Measurements from ENCODE around the gene GP9.
A peak's percentile ranks its signal among the peaks of the same experiment; 100 is the strongest.
"Not testable (repeated sequence)": the region's sequence is repeated elsewhere in the genome, so short reads cannot be mapped to it uniquely, and the experiment has no call there.

GP9 gene

DNA sequence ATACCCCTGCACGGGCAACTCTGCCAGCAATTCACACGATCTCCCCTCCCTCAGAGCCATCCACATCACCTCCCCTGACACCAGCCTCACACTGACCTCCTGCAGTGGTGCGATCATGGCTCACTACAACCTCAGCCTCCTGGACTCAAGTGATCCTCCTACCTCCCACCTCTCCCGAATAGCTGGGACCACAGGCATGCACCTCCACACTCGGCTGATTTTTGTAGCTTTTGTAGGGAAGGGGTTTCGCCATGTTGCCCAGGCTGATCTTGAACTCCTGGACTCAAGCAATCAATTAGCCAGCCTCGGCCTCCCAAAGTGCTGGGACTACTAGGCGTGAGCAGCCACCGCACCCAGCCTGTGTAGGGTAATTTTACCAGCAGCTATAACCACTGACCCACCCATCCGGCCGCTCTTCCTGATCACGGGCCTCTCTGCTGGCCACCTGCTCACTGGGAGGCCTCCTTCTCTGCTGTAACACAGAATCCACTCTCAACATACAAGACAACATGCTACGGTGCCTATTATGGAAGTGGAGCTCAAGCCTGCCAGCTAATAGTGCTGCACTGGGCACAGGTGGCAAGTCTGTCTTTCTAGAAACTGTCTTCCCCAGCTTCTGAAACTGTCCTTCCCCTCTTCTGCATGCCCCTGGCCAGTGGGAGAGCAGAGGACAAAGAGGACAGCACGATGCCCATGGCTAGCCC is 4.6 kb downstream of the GP9 start:
- no peak for DNase-seq (ENCODE audit: low read depth)
- H3K4me3 ChIP-seq (ENCODE audit: low read depth, low read length) = no peak overlapping the region

DNA sequence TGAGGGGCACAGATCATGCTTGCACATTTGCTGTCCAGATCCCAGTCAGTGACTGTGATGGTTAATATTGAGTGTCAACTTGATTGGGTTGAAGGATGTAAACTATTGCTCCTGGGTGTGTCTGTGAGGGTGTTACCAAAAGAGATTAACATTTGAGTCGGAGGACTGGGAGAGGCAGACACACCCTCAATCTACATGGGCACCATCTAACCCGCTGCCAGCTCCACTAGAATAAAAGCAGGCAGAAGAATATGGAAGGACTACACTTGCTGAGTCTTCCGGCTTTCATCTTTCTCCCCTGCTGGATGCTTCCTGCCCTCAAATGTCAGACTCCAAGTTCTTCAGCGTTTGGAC is 5.1 kb downstream of the GP9 start:
- DNase-seq (ENCODE audit: low read depth) = no peak

DNA sequence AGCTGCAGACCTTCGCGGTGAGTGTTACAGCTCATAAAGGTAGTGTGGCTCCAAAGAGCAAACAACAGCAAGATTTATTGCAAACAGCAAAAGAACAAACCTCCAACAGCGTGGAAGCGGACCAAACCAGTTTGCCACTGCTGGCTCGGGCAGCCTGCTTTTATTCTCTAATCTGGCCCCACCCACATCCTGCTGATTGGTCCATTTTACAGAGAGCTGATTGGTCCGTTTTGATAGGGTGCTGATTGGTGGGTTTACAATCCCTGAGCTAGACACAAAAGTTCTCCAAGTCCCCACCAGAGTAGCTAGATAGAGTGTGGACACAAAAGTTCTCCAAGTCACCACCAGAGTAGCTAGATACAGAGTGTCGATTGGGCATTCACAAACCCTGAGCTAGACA is 7.1 kb downstream of the GP9 start:
- not testable (repeated sequence) for H3K4me3 ChIP-seq (ENCODE audit: low read depth, low read length); DNase-seq (ENCODE audit: low read depth)

More for the DNA sequence above, 5.1 kb downstream of the GP9 start:
- no peak overlapping the region for H3K4me3 ChIP-seq (ENCODE audit: low read depth, low read length)

DNA sequence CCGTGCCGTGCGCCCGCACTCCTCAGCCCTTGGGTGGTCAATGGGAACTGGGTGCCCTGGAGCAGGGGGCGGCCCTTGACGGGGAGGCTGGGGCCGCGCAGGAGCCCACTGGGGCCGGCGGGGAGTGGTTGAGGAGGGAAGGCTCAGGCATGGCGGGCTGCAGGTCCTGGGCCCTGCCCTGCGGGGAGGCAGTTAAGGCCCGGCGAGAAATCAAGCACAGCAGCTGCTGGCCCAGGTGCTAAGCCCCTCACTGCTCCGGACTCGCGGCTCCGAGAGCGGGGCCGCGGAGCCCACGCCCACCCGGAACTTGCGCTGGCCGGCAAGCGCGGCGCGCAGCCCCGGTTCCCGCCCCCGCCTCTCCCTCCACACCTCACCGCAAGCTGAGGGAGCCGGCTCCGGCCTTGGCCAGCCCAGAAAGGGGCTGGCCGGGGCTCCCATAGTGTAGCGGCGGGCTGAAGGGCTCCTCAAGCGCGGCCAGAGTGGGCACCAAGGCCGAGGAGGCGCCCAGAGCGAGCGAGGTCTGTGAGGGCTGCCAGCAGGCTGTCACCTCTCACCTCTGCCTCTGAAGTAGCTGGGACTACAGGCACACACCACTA is 7.8 kb downstream of the GP9 start:
- peak overlapping the region; percentile 41 for H3K4me3 ChIP-seq (ENCODE audit: low read depth, low read length)
- DNase-seq (ENCODE audit: low read depth) = no peak

DNA sequence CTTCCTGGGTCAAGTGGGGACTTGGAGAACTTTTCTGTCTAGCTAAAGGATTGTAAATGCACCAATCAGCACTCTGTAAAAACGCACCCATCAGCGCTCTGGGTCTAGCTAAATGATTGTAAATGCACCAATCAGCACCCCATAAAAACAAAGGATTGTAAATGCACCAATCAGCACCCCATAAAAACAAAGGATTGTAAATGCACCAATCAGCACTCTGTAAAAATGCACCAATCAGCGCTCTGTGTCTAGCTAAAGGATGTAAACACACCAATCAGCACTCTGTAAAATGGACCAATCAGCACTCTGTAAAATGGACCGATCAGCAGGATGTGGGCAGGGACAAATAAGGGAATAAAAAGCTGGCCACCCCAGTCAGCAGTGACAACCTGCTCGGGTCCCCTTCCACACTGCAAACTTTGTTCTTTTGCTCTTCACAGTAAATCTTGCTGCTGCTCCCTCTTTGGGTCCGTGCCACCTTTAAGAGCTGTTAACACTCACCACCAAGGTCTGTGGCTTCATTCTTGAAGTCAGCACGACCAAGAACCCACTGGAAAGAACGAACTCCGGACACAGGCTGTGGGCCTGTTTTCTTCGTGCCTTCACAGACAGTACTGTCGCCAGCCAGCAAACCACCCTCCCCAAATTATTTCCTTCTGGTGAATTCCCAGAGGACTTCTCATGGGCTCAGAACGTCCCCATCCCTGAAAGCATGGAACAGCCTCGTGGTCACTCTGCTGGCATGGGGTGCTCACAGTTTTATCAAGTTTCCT is 8.9 kb downstream of the GP9 start:
- not testable (repeated sequence) for H3K4me3 ChIP-seq (ENCODE audit: low read depth, low read length); DNase-seq (ENCODE audit: low read depth)

DNA sequence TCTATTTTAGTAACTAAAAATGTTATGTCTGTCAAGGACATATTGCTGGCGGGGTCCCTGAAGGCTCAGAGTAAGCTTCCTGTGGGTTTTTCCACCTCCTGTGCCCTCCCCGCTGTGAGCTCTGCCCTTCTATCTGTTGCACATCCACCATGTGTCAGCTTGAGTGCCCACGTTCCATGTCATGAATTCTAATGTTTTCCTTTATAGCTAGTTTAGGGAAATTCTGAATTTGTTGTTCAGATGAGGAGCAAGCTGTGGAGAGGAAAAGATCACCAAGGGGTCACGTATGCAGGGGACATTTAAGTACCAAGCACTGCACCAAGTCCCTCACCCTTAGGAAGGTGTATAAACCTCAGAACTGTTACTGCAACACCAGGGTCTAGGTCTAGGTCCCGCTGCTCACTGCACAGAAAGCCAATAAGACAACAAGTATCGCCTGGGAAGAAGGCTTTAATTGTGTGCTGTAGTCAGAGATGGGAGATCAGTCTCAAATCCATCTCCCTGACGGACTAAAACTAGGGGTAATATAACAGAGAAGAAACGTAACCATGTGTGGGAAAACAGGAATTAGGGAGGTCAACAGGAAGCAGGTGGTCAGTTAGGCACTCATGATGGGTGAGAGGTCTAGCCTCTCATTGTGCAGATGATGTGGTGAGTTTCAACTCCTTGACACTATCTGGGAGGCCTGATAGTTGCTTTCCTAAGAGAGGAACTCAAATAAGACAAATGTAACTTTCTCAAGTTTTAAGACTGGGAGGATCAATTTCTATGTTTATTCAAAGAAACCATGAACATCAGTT is 9.7 kb downstream of the GP9 start:
- DNase-seq (ENCODE audit: low read depth) = no peak
- no peak overlapping the region for H3K4me3 ChIP-seq (ENCODE audit: low read depth, low read length)

DNA sequence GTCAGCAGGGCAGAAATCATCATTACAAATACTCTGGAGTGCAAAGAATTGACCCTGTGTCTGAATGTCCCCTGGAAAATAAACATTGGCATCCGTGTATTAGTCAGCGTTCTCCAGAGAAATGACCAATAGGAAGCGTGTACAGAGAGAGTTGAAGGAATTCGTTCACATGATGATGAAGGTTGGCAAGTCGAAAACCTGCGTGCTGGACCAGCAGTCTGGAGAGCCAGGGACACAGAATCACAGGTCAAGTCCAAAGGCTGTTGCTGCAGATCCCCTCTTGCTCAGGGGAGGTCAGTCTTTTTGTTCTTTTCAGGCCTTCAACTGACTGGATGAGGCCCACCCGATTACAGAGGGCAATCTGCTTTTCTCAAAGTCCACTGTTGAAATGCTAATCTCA is 16.6 kb downstream of the GP9 start:
- DNase-seq (ENCODE audit: low read depth) = no peak
- H3K4me3 ChIP-seq (ENCODE audit: low read depth, low read length) = no peak overlapping the region

DNA sequence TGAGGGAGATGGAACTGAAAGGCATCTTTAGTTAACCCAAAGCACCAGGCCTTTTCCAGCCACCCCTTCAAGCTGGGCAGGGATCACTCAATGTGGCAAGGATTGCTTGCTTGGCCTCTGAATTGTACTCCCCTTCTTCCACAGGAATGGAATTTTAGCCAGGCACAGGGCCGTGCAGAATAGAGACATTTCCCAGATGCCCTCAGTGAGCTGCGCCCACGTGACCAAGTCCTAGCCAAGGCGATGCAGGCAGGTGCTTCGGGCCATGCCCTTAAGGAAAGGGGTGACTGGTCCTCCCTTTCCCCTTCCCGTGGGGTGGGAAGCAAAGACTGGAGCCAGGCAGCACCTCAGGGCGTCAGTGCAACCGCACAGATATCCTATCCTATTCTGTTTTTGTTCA is 17.9 kb downstream of the GP9 start:
- no peak overlapping the region for H3K4me3 ChIP-seq (ENCODE audit: low read depth, low read length)
- DNase-seq (ENCODE audit: low read depth) = no peak

DNA sequence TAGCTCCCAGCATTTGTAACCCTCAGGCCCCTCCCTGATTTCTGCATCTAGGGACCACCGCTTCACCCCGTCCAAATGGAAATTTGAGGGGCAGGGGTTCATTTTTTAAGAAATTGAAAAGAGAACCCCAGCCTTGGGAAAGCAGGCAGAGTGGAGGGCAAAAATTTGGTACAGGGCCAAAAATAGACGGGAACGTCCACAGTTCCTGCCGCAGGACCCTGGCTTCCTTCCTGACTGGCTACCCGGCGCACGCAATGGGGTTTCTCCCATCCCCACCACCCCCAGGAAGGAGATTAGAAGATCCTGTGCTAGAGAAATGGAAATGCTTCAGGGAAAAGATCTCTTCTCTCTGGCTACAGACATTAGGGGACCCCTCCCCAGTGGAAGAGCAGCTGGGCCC is 20.9 kb downstream of the GP9 start:
- no peak overlapping the region for H3K4me3 ChIP-seq (ENCODE audit: low read depth, low read length)
- DNase-seq (ENCODE audit: low read depth) = no peak

DNA sequence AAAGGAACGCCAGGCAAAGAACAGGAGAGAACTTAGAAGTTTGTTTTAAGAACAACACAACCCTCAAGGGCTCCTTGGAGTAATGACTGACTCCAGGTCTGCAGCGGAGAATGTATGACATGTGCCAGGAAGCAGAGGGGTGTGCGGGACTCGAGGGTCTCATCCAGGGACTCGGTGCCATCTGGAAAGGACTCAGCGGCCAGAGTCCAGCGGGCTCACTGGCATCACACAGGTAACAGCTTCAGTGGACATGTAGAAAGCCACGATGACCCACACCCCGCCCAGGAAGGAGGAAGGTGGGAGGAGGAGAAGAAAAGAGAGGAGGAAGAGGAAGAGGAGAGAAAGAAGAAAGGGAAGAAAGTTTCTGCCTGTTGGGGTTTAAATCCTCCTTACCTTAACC is 21.4 kb downstream of the GP9 start:
- DNase-seq (ENCODE audit: low read depth) = no peak
- H3K4me3 ChIP-seq (ENCODE audit: low read depth, low read length) = no peak overlapping the region

DNA sequence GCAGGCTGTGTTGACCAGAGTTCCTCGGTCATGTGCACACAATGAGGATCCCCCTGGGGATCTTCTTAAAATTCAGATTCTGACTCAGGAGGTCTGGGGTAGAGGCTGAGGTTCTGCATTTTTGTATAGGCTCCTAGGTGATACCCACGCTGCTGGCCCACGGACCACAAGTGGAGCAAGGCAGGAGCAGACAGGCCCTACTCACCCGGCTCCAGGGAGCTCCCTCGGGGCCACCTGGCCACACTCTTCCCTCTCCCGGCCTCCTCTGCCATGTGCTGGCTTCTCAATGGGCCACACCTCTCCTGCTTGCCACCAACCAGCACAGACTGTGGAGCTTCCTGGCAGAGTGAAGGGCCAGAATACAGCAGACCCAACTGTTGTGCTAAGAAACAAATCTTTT is 23.9 kb downstream of the GP9 start:
- no peak overlapping the region for H3K4me3 ChIP-seq (ENCODE audit: low read depth, low read length)
- no peak for DNase-seq (ENCODE audit: low read depth)

DNA sequence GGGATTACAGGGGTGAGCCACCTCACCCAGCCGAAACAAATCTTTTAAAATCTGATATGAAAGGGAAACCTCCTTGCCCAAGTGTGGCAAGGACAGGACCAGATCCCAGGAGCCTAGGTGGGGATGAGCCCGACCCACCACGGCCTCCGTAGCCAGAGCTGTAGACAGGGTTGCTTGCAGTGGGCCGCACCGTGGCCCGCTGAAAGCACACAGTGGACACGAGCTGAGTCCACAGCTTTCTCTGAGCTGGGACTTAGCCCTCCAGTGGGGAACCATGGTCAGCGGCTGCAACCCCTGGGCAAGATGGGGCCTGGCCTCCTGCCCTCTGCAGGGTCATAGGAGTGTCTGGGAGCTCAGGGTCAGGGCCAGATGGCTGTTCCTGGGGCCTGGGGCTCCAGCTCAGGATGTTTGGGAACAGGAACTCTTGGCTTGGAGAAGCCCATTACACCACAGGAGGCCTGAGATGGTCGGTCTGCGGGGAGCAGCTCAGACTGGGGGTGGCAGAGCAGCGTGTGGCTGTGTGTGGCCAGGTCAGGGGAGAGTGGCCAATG is 24.7 kb downstream of the GP9 start:
- H3K4me3 ChIP-seq (ENCODE audit: low read depth, low read length) = no peak overlapping the region
- DNase-seq (ENCODE audit: low read depth) = no peak

DNA sequence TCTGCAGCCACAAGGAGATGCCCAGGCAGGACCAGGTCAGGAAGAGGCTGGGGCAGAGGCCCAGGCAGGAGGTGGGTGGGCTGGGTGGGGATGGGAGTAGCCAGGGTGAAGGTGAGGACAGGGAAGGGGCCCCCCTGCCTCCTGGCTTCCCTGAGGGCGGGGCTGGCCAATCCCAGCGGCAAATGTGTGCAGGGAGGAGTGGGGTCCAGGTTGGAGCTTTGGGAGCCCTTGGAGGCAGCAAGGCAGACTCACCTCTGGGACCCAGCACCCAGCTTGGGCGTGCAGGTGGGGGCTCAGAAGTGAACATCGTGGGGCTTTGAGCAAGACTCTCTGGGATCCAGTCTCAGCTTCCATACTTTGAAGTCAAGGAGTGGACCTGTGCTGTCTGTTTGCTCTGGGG is 25.2 kb downstream of the GP9 start:
- no peak overlapping the region for H3K4me3 ChIP-seq (ENCODE audit: low read depth, low read length)
- DNase-seq (ENCODE audit: low read depth) = no peak

DNA sequence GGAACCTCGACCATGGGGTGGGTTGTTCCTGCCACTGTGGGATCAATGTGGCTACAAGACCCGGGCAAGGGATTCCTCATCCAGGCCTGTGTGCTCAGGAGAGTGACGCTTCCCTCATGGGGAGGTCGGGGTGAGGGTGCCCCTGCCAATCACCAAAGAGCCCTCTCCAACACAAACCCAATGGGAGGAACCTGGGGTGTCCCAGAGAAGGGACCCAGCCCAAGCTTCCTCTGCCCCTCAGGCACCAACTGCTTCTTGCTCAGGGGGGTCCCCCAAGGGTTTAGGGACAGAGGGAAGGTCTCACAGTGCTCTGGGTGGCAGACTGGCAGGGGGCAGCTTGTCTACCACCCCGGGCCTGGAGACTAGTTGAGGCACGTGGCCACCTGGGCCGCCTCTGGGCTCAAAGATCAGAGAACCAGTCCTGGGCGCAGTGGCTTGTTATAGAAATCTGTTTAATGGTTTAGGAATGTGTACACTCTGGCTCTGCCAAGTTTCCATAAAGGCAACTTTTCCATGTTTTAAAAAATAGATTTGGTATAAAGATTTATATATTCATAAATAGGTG is 26.6 kb downstream of the GP9 start:
- no peak overlapping the region for H3K4me3 ChIP-seq (ENCODE audit: low read depth, low read length)
- no peak for DNase-seq (ENCODE audit: low read depth)

DNA sequence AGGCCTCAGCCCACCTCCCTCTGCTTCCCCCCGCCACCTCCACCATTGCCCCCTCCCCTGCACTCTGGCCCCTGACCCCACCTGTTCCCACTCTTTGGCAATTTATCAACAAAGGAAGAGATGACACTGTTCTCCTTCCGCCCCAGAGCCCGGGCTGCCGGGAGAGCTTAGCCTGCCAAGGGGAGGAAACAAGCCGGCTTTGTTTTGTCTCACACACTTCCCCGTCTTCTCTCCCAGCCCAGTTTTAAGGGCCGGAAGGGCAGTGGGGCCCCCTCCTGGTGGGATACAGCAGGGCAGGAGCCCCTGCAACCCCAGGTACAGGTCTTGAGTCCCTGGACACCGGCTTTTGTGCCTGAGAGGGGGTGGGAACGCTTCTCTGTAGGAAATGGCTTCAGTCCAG is 27.3 kb downstream of the GP9 start:
- DNase-seq (ENCODE audit: low read depth); H3K4me3 ChIP-seq (ENCODE audit: low read depth, low read length): not testable (repeated sequence)

DNA sequence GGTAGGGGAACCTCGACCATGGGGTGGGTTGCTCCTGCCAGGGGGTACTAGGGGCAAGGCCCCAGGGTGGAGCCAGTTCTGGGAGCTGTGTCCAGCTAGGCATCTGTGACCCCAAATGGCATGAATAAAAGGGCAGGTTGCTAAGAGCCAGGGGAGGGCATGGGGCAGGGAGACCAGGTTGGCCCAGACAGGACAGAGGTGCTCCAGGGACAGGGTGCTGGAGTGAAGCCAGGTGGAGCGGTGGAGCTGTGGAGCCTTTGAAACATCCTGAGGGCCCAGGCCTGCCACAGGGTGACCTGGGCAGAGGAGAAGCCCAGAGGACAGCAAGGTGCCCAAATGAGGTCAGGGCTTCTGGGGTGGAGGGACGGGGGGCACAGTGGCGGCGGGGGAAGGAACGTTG is 27.7 kb downstream of the GP9 start:
- not testable (repeated sequence) for H3K4me3 ChIP-seq (ENCODE audit: low read depth, low read length); DNase-seq (ENCODE audit: low read depth)

DNA sequence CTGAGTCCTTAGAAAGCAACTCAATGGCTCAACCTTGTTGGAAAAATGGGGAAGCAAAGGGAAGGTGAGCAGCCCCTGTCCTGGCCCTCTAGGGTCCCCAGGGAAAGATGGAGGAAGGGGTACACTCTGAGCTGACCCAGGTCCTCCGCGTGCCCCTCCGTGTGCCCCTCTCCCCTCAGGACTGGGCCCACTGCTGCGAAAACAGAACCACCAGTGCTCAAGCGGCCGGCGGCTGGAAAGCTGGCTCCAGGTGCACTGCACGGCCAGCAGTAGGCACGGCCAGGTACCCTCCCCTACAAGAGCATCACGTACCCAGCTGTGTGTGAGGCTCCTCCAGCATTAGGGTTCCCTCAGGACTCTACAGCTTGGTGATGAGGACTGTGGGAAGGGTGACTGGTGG is 34.7 kb downstream of the GP9 start:
- no peak overlapping the region for H3K4me3 ChIP-seq (ENCODE audit: low read depth, low read length)
- DNase-seq (ENCODE audit: low read depth) = no peak

DNA sequence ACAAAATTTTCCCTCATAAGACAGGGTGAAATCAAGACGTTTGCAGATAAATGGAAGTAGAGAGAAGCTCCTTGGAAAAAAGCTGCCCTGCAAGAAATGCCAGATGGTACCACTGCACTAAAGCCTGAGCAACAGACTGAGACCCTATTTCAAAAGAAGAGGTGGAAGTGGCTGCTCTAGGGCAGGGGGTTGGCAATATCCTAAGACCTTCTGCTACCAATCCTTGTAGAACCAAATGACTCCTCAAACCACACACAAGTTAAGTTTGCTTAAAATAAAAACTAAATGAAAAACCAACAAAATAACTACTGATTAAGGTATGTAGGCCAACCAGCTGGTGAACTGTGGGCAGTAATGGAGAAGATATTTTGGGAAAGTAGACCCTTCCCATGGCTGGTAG is 39.7 kb downstream of the GP9 start:
- H3K4me3 ChIP-seq (ENCODE audit: low read depth, low read length) = no peak overlapping the region
- DNase-seq (ENCODE audit: low read depth) = no peak

DNA sequence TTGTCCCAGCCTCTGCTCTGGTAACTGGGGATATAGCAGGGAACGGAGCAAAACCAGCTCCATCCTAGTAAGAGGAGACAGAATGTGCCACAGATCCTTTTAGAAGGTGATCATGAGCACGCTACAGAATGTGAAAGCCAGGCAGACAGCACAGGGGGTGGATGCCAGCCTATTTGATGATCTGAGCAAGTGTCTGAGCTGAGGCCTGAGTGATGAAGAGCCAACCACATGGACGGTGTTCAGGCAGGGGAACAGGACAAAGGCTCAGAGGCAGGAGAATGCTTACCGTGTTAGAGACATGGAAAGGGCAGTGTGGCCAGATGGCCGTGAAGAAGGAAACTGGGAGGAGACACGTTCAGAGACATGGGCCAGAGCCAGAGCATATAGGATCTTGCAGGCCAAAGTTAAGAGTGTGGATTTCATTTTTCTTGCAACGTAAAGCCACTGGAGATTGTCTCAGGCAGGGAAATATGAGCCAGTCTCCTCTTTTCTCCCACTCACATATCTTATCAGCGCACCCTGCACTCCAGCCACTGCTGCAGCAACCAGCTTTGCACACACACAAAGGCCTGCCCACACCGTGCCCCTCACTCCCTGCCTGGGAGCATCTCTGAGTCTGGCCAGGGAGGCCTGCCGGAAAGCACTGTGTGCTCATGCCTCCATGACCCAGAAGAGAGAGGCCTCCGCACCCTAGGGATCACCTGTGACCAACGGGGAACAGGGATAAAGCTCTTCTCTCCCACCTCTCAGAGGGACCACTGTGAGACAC is 41.0 kb downstream of the GP9 start:
- H3K4me3 ChIP-seq (ENCODE audit: low read depth, low read length) = no peak overlapping the region
- no peak for DNase-seq (ENCODE audit: low read depth)

Data from skeletal muscle cell (primary cell).